ENCODE measurements around the gene SIRT5. TPM values are rescaled to one million over a fixed set of nuclear protein-coding genes. Genes with fewer than 3 reads are reported as not detected.

SIRT5 gene
- total RNA-seq, 1 experiment from 2014 or later = 10.9 TPM

DNA sequence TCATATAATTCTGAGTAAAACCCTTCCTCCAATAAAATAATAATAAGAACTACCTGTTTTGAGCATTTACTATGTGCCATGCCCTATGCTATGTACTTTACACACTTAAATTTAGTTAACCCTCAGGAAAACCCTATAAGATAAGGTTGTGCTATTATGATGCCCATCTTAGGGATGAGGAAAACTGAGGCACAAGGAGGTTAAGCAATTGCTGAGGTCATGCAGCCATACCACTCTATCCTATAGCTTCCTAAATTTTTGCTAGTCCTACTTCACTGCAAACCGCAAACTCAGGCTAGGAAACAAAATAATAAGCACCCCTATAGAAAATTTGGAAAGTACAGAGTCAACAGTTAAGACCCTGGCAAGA is 48.1 kb upstream of the SIRT5 start:
- Histone ChIP-seq H4K20me1 (ENCODE audit: low read length) (no peaks in the 10 kb centered on the region), H2AFZ (ENCODE audit: low read length) (no peak overlapping the region), H3K27ac (ENCODE audit: low read length) (no peak overlapping the region), H3K36me3 (ENCODE audit: low read depth, low read length) (no peaks in the 10 kb centered on the region), H3K9me2 (replicated peaks; ENCODE audit: low read length) (no peaks in the 10 kb centered on the region), H3F3A (ENCODE audit: low read length, unreplicated experiment) (no peaks in the 10 kb centered on the region), H3K4me1 (ENCODE audit: insufficient read depth, low read length) (peaks cover 15% of the 10 kb centered on the region), H3K79me2 (ENCODE audit: low read length) (no peaks in the 10 kb centered on the region), H3K9ac (ENCODE audit: low read length) (no peak overlapping the region), H3K9me3 (ENCODE audit: low read length) (no peaks in the 10 kb centered on the region), H3K4me2 (ENCODE audit: low read length) (no peak overlapping the region), H3K4me3 (ENCODE audit: low read length) (no peak overlapping the region), H3K27me3 (ENCODE audit: low read length) (no peaks in the 10 kb centered on the region)
- TF ChIP-seq EZH2phosphoT487 (IDR thresholded peaks at IDR 0.05; ENCODE audit: borderline replicate concordance, low read length) = no peak
- TF ChIP-seq, protein P1, sequence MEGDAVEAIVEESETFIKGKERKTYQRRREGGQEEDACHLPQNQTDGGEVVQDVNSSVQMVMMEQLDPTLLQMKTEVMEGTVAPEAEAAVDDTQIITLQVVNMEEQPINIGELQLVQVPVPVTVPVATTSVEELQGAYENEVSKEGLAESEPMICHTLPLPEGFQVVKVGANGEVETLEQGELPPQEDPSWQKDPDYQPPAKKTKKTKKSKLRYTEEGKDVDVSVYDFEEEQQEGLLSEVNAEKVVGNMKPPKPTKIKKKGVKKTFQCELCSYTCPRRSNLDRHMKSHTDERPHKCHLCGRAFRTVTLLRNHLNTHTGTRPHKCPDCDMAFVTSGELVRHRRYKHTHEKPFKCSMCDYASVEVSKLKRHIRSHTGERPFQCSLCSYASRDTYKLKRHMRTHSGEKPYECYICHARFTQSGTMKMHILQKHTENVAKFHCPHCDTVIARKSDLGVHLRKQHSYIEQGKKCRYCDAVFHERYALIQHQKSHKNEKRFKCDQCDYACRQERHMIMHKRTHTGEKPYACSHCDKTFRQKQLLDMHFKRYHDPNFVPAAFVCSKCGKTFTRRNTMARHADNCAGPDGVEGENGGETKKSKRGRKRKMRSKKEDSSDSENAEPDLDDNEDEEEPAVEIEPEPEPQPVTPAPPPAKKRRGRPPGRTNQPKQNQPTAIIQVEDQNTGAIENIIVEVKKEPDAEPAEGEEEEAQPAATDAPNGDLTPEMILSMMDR (conservative IDR thresholded peaks at IDR 0.05; ENCODE audit: low read depth, low read length) = no peak
- TF ChIP-seq EZH2 (IDR thresholded peaks at IDR 0.05; ENCODE audit: low read length, unreplicated experiment) = no peak
- POLR2A ChIA-PET (ENCODE audit: unreplicated experiment) = interaction anchor here (0.6 kb wide), 1 partner anchor 216 kb away, joined by 5 read pairs; no protein-coding TSS in a partner anchor
- DNase-seq (no peak), ATAC-seq (no peak)
- CTCF ChIA-PET = interaction anchor here (0.6 kb wide), 1 partner anchor 72 kb away, joined by 3 read pairs; no protein-coding TSS in a partner anchor
- no TSS peak for BruUV-seq (replicated peaks)
- intact Hi-C loops (cut with micrococcal nuclease) = no loop called here

DNA sequence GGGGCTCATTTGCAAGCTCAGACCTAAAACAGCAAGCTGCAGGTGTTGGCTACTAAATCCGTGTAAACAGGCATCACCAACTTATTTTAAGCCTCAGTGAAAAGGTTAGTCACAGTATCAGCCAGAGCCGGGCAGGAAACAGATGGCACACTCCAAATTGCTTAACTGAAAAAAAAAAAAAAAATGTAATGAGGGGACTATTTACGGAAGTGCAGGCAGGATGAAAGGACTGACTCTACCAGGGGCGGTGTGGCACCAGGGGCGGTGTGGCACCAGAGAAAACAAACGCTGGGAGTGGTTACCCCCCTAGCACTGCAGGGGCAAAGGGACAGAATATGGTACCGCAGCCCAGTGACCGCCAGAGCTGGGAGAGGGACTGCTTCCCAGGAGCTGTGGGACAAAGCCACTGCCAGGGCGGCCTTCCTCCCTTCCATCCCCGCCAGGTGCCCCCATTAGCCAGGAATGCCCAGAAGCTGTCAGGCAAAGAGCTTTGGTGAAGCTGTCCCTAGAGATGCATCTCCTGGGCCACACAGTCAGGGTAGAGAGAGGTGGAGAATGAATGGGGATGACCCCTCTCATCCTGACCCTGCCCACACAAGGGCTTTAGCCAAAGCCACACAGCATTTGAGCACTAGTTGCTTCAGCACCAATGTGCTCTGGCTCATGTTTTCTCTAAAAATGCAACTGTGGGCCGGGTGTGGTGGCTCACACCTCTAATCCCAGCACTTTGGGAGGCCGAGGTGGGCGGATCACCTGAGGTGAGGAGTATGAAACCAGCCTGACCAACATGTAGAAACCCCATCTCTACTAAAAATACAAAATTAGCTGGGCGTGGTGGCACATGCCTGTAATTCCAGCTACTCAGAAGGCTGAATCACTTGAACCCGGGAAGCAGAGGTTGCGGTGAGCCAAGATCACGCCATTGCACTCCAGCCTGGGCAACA is 47.4 kb upstream of the SIRT5 start:
- no peaks in the 10 kb centered on the region for H3F3A ChIP-seq (ENCODE audit: low read length, unreplicated experiment)
- ChIA-PET CTCF (no interaction called here), POLR2A (ENCODE audit: unreplicated experiment) (interaction anchor here (0.6 kb wide), 2 partner anchors 53 to 217 kb away, joined by 5 read pairs; no protein-coding TSS in a partner anchor)
- H4K20me1 ChIP-seq (ENCODE audit: low read length) = no peaks in the 10 kb centered on the region
- no peak overlapping the region for H3K27ac ChIP-seq (ENCODE audit: low read length)
- no peak overlapping the region for H2AFZ ChIP-seq (ENCODE audit: low read length)
- ATAC-seq (no peak), DNase-seq (no peak)
- no peaks in the 10 kb centered on the region for H3K9me3 ChIP-seq (ENCODE audit: low read length)
- intact Hi-C loops (cut with micrococcal nuclease) = no loop called here
- H3K36me3 ChIP-seq (ENCODE audit: low read depth, low read length) = no peaks in the 10 kb centered on the region
- TF ChIP-seq, protein P1 (conservative IDR thresholded peaks at IDR 0.05; ENCODE audit: low read depth, low read length) = no peak
- TF ChIP-seq EZH2 (IDR thresholded peaks at IDR 0.05; ENCODE audit: low read length, unreplicated experiment) (no peak), EZH2phosphoT487 (IDR thresholded peaks at IDR 0.05; ENCODE audit: borderline replicate concordance, low read length) (no peak)
- H3K9me2 ChIP-seq (replicated peaks; ENCODE audit: low read length) = no peaks in the 10 kb centered on the region
- H3K4me2 ChIP-seq (ENCODE audit: low read length) = no peak overlapping the region
- no peaks in the 10 kb centered on the region for H3K79me2 ChIP-seq (ENCODE audit: low read length)
- BruUV-seq (replicated peaks) = no TSS peak
- peaks cover 12% of the 10 kb centered on the region for H3K4me1 ChIP-seq (ENCODE audit: insufficient read depth, low read length)
- no peaks in the 10 kb centered on the region for H3K27me3 ChIP-seq (ENCODE audit: low read length)
- H3K9ac ChIP-seq (ENCODE audit: low read length) = no peak overlapping the region
- H3K4me3 ChIP-seq (ENCODE audit: low read length) = no peak overlapping the region

DNA sequence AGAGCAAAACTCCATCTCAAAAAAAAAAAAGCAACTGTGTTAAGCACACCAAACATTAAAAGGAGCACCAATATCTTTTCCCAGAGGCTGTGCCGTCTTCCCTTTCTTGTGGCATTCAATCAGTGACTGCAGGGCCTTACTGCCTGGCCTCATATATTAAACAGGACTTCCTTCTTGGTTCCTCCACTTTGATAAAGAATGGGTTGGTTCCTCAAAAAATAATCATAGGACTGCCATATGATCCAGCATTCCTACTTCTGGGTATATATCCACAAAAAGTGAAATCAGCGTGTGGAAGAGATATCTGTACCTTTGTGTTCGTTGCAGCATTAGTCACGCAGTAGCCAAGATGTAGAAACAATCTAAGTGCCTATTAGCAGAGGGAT is 46.7 kb upstream of the SIRT5 start:
- Histone ChIP-seq H3K27me3 (ENCODE audit: low read length) (no peaks in the 10 kb centered on the region), H2AFZ (ENCODE audit: low read length) (no peak overlapping the region), H3K4me3 (ENCODE audit: low read length) (no peak overlapping the region), H3K36me3 (ENCODE audit: low read depth, low read length) (no peaks in the 10 kb centered on the region), H3K9ac (ENCODE audit: low read length) (no peak overlapping the region), H3F3A (ENCODE audit: low read length, unreplicated experiment) (no peaks in the 10 kb centered on the region), H3K9me2 (replicated peaks; ENCODE audit: low read length) (no peaks in the 10 kb centered on the region), H3K27ac (ENCODE audit: low read length) (no peak overlapping the region), H3K4me2 (ENCODE audit: low read length) (no peak overlapping the region), H3K9me3 (ENCODE audit: low read length) (no peaks in the 10 kb centered on the region), H3K4me1 (ENCODE audit: insufficient read depth, low read length) (peaks cover 5% of the 10 kb centered on the region), H3K79me2 (ENCODE audit: low read length) (no peaks in the 10 kb centered on the region), H4K20me1 (ENCODE audit: low read length) (no peaks in the 10 kb centered on the region)
- no TSS peak for BruUV-seq (replicated peaks)
- no peak for ATAC-seq
- TF ChIP-seq EZH2phosphoT487 (IDR thresholded peaks at IDR 0.05; ENCODE audit: borderline replicate concordance, low read length) (no peak), EZH2 (IDR thresholded peaks at IDR 0.05; ENCODE audit: low read length, unreplicated experiment) (no peak)
- TF ChIP-seq, protein P1 (conservative IDR thresholded peaks at IDR 0.05; ENCODE audit: low read depth, low read length) = no peak
- intact Hi-C loops (cut with micrococcal nuclease) = loop anchor here (1.0 kb wide), 1 partner anchor 191 kb away; no protein-coding TSS in a partner anchor
- ChIA-PET POLR2A (ENCODE audit: unreplicated experiment) (interaction anchor here (0.6 kb wide), 1 partner anchor 53 kb away, joined by 5 read pairs; no protein-coding TSS in a partner anchor), CTCF (no interaction called here)
- DNase-seq = no peak

All from PC-3 (cell line).